ELR (cell line): ENCODE measurements around the gene NAALADL2.
"Not testable (repeated sequence)": the region's sequence is repeated elsewhere in the genome, so short reads cannot be mapped to it uniquely, and the experiment has no call there.

ENCODE experiments used
- DNase-seq: peaks from one replicate; pipeline ENCODE4 v3.0.0-alpha.2; 2015; ENCODE audit warnings: low read depth

Gene NAALADL2

DNA sequence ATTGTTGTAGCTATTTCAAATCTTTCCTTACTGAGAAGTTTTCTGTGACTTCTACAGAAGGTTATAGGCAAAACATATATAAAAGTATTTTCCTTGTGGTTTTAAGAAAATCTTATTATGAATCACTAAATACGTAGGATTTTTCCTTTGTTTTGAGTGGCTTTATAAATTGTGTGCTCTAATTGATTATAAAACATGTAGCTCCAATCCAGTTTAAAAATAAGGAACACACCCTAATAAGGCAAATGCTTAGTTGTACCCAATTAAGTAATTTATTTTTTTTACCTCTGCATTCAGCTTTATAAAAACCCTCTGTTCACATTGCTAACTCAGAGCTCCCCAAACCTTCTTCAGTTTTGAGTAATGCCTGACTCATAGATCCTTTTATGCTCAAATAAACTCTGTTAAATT is 408.0 kb downstream of the NAALADL2 start:
- peak; percentile 77 for DNase-seq

DNA sequence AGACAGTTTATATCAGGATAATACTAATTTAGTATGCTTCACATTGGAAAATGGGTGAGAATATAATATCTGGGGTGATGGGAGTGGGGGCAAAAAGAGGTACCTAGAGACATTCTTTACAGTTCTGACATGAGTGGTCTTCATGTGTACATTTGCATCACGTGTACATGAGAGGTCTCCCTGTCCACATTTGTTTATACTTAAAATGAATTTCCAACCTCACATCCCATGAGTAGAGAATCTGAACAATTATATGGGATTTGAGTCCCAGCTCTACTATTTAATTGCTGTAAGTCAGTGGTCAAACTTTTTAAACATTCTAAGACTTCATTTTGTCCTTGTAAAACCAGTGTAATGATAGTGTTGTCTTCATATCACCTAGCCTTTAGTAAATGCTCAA is 408.4 kb downstream of the NAALADL2 start:
- peak; percentile 70 for DNase-seq

DNA sequence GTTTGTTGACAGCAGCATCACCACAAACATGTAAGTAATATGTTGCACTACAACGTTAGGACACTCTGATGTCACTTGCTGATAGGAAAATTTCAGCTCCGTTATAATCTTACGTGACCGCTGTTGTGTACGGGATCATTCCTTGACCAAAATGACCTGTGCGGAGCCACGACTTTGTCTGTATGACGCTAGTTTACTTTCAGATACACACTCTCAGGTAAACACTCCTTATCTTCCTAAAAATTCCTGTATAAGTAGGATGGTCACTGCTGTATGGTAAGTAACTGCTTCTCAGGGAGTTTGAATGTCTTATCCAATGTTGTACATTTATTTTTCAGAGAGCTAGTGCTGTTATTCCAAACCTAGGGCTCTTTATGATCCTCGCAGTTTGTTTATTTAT is 410.3 kb downstream of the NAALADL2 start:
- no peak for DNase-seq

DNA sequence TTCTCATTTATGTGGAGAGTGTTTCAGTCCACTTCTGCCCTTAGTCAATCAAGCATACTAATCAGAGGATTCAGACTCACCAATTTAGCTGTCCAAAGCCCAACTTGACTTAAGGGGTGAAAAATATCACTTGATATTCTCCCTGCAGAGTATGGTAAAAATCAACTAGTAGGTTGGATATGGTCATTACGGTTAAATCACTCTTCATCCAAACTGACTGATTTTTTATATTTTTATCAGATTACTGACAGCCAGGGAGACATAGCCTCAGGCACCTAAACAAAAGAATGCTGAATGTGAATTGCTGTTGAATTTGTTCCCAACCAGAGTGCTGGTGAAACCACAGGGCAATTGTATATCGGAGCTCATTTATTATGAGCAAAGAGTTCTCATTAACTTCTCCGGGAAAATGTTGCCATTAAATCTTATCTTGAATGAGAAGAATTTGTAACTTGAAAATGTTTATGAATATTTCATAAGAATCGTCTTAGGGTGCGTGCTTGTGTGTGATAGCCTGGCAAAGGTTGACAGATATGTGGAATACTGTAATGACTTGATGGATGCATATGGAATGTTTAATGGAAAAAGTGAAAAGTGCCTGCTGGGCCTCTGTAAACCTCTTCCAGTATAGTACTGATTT is 411.2 kb downstream of the NAALADL2 start:
- peak; percentile 49 for DNase-seq

DNA sequence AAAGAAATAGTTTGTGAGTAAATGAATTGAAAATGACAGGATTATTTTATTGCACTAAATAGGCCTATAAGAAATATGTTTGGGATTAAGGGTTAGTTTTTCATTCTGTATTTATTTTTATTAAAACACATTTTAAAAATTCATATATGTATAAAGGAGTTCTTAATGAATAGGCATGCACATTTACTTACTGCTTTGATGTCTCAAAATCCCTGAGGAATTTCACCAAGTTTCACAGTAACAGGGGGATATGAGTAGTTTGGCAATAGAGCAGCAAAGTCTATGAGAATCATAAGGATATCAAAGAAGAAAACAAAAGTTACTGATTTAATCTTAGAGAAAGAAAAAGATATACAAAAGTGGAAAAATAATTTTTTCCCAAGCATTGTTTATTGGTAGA is 411.7 kb downstream of the NAALADL2 start:
- DNase-seq = no peak

DNA sequence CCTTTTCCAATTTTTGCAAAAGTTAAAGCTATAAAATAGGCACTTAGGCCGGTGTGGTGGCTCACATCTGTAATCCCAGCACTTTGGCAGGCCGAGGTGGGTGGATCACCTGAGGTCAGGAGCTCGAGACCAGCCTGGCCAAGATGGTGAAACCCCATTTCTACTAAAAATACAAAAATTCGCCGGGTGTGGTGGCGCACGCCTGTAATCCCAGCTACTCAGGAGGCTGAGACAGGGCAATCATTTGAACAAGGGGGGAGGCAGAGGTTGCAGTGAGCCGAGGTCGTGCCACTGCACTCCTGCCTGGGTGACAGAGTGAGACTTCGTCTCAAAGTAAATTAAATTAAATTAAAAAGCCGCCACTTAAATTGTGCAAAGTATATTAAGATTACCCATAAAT is 412.3 kb downstream of the NAALADL2 start:
- not testable (repeated sequence) for DNase-seq

DNA sequence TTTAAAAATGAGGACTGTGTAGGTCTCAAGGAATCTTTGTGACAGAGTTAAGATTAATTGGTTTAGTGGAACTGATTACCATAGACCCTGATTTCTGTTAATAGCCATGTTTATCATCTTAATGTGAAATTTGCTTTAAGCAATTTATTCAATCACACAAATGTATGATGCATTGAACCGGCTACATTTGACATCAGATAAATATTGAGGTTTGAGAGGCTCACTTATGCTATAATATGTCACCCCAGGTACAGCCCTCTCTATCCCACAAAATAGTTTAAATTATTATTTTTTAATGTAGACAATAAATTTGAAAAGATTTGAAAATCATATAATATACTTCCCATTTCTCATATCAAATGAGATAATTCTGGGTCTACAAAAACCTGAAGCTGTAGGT is 413.3 kb downstream of the NAALADL2 start:
- no peak for DNase-seq

DNA sequence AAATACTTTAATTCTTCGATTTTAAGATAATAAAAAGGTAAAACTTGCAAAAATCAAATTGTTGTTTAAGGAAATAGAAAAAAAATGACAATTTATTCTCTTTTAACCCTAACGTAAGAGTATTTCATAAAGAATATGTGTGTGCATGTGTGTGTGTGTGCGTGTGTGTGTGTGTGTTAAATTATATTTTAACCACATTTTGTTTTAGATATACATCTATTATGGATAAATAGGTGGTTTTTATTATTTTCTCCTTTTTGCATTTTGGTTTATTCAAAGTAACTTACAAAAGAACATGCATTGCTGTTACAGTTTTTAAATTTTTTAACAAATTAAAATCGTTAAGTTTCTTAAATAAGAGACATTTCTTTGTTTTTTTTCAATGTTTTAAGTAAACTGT is 414.4 kb downstream of the NAALADL2 start:
- no peak for DNase-seq

DNA sequence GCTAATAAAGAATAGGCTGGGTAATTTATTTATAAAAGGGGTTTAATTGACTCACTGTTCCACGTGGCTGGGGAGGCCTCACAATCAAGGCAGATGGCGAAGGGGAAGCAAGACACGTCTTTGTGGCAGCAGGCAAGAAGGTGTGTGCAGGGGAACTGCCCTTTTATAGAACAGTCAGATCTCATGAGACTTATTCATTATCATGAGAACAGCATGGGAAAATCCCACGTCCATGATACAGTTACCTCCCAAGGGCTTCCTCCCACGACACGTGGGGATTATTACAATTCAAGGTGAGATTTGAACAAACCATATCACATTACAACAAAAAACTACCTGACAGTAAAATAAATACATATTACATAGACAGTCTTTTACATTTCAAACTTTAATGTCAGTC is 414.9 kb downstream of the NAALADL2 start:
- DNase-seq = no peak

DNA sequence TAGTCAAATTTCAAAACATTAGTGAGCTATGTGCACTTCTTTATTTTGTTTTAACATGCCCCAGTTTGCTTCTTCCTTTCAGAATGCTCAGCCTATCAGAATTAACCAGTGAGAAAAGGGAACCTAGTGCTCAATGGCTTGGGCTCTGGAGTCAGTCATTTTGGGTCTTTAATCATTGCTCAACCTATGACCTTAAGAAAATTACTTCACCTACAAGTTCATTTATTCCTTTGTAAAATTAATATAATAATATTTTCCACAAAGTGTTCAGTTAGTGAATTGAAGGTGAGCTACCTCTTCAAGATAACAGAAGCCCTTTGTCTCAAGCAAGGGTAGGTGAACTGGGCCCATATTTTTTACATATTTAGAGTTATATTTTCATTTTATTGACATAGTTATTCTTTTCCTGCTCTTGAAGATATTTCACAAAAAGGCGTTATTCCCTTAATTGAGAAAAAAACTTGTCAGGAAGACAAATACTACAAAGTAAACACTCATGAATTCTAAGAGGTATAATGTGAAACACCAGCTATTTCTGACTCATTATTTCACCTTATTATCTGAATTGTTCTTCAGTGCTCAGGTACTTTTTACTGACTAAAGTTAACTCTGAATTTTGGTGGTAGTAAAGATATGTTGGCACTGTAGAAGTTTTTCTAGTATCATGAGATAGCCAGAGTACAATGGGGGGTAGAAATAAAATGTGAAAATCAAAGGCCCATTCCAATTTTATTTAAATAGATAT is 415.5 kb downstream of the NAALADL2 start:
- no peak for DNase-seq

DNA sequence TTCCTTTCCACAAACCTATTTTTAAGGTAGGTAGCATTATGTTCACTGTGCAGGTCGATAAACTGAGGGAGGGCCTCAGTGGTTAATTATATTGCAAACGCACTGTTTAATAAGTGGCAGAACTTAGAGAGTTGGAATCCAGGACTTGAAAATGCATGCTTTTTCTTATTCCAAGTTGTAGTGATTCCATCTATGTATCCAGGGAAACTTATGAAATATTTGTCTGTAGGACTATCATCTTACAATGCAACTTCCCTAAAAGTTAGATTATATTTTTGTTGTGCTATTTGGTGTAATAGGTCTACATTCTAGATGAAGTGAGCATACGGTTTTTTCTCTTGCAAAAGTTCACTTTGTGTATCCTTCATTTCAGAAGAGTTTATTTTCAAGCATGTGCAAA is 419.5 kb downstream of the NAALADL2 start:
- DNase-seq = no peak

DNA sequence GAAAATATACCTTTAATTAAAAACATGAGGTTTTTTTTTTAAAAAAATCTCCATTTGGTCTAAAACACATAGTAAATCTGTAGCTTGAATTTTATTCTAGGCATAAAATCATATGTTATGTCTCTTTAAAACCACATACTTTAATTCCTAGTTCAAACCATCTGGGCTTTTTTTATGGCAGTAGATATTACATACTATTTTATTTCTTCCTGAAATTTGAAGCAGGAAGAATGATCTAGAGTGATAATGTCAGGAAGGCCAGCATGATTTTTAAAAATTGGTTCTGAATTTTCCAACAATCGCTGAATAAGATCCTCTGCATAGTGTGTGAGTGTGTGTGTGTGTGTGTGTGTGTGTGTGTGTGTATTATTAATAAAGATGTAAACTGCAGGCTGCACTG is 420.3 kb downstream of the NAALADL2 start:
- no peak for DNase-seq

DNA sequence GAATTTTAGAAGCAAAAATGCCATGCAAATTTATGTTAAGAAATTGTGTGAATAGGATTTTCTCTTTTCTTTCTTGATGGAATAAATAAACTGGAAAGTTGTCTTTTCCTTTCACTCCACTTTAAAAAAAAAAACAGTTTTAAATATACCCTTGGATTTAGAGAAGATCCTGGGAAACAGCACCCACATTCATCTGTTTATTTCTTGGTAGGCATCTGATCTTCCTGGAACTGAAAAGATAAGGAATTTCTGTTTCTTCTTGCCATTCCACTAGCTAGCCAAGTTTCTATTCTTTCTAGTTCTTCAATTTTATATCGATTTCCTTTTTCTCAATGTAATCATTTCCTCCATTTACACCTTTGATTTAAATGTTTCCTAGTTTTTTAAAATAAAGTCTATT is 420.8 kb downstream of the NAALADL2 start:
- no peak for DNase-seq

DNA sequence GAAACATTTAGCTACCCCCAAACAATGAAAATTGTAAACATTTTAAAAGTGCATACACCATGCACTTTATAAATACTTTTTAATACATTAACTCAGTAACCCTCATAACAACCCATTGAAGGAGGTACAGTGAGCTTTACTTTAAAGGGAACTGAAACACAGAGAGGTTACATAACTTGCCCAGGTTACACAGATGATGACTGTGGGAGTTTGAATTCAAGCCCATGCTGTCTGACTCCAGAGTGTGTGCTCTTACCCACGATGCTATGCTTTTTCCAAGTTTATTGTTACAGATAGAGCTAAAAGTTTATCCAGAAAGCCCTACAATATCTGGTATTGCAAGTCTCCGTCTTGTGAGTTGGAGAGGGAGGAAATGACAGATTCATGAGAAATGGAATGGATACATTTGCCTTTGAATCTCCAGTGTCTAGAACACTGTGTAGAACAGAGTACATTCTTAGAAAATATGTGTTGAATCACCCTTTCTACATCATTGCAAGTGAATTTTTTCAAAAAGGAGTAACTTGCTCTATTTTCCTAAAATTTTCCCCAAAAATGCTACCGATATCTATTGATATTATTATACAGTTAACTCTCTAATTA is 428.3 kb downstream of the NAALADL2 start:
- no peak for DNase-seq

DNA sequence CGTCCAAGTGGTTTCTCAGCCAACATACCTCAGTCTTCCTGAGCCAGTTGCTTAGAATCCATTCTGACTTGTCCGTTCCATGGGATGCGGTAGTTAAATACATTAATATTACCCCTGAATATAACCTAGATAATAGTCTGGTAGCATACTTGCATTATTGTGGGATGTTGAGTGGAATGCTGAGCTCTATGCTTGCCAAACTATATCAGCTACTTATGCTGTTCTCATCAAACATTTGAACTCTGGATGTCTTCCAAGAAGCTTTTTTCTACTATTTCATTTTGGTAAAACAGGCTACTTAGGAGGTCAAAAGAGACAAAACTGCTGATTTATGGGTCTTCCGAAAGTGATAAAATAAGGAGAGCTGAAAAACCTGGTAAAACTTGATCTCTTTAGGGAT is 429.5 kb downstream of the NAALADL2 start:
- no peak for DNase-seq

DNA sequence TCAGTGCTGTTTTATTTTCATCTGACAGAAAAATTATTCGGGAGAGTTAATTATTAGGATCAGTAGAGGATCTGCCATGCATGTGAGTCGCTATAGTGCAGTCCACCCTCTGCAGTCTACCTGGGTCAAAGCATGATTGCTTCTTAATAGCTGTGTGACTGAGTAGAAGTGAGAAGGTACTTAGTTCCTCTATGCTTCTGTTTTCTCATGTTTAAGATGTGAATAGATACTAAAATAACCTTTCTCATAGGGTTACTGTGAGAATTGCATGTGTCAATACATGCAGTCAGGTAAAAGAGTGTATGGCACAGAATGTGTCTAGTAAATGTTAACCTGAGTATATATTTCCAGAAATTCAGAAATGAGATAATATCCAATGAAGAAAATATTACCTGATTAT is 435.7 kb downstream of the NAALADL2 start:
- DNase-seq = no peak

DNA sequence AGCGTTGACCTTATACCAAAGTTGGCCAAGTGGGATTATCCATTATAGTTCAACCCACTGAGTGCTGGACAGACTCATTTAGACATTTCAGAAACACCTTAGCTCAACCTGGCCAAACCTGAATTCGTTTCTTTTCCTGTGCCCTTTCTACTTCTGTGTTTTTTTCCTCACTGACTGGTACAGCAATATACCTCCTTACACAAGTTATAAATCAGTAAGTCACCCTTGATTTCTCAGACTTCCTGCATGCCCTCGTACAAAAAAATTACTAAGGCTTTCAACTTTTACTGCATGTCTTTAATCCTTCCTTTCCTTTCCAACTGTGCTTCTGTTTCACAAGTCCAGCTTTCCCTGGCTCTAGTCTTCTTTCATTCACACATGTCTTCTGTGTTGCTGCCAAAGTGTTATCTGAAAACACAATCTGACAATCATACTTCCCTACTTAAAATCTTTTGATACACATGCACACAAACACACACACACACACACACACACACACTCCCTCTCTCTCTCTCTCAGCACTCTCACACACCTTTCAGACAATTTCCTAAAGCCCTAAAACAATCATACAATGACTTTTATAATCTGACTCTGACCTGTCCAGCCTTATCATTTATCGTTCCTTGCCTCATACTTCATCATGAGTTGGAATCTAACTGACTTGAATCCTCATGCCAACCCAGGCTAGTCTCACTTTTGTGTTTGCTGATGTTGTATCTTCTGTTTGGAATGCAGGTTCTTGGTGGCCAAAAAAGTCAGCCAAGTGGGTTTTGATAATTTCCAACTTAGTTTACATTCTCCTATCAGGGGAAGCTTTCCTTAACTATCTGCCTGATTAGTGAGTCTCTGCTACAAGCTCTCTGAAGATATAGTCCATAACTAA is 436.4 kb downstream of the NAALADL2 start:
- DNase-seq = no peak

DNA sequence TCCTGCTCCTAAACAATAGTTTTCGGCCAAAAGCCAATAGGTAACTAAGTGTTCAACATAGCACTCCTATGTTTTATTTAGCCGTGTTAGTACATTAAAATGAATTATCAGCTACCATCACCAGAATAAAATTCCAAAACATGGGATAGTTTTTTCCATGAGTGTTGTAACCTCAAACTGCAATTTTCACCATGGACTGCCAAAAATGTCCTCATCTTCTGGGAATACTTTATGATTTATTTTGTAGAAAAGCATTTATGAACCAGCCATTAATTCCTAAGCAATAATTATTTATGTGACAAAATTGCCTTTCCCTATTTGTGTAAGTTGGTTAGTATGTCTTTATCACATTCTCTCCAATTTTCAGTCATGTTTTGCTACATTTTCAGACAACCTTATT is 438.1 kb downstream of the NAALADL2 start:
- no peak for DNase-seq

DNA sequence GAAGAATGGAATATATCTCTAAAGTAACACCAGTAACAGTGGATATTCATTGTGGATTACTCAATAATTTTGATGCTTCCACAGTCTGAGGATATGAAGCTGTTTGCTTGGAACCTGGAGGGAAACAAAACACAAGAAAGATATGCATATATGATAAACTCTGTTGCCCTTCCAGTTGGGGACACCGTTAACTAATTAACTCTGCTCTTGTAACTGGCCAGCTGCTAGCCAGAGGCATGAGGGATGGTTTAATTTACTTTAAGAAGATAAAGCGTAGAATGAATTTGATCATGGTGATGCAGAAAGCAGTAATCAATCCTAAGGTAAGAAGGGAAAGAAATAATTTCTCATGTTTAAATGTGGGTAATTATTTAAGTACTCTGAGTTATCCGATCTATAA is 442.6 kb downstream of the NAALADL2 start:
- DNase-seq = no peak

DNA sequence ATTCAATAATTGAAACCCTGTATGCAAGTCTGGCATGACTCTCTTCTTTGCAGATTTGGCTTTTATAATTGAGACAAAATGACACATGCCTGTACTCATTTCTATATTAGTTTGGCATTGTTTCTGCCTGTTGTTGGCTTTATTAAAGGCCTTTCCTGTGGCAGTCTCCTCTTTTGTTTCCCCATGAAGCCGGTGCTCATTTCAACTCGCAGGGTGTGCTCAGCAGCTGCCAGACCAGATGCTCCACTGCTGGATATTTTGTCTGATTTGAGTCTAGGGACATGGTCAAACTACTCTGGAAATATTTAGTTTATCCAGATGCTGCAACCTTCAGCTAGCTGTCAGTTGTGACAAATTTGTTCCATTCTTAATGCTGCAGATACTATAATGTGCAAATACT is 445.3 kb downstream of the NAALADL2 start:
- no peak for DNase-seq

DNA sequence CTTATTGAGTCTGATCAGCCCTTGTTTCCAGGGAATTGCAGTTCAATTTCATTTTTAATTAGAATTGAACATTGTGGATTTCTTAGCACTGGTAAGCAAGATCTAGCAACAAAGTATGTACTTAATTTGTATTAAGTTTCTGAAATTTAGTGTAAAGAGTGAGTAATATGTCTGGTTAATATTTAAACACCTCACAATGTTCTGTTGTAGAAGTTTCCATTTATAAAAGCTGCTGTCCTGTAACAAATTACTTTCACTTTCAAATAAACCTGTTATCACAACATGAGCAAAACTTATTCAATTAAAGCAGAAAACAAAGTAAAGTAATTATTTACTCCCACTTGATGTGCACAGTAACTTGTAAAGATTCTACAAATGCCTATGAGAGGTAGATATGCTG is 448.5 kb downstream of the NAALADL2 start:
- no peak for DNase-seq

DNA sequence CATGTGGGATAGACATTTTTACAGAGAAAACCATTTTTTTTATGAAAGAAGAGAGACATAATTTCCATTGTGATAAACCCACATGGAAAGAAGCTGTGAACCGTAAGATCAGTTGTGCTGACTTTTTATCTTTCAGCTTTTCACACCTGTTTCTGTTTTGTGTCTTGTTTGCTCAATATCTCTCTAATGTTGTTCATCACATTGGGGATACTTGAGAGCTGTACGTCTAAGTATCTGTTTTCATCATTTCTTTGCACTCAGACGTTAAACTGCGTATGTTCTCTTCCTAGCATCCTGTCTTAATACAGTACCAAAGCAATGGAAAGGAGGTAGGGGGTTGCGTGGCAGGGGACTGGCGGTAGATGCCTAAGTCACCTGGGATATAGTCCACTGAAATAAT is 449.0 kb downstream of the NAALADL2 start:
- DNase-seq = no peak

DNA sequence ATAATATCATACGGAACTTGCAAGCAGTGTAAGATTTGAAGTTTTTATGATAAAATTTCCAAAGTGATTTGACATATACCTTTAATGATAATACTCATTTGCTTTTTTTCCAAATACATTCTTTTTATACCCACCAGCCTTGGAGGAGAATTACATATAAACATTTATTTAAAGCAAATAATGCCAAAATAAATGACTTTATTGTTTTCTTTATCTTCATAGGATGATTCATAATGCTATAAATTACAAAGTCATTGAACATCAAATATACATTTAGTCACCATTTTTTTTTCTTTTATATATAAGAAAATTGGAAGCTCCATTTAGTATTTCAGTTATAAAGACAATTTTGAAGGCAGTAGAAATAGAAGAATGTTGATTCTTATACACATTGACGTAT is 450.9 kb downstream of the NAALADL2 start:
- DNase-seq = no peak
